Hepatocyte (in vitro differentiated cells): ENCODE measurements around the gene COG7.

ENCODE experiments used
- CTCF ChIP-seq: fragments of 200-600 bp; sonication (generic); IDR thresholded peaks from 2 replicates; pipeline ENCODE4 v1.5.1; 2016; ENCODE audit warnings: antibody characterized with exemption, mild to moderate bottlenecking; ENCODE audit not compliant: poor library complexity
- EZH2 ChIP-seq: fragments of 200-600 bp; sonication (generic); IDR thresholded peaks from 2 replicates; pipeline ENCODE4 v1.6.1; 2016; ENCODE audit warnings: antibody characterized with exemption, mild to moderate bottlenecking, borderline replicate concordance
- EZH2phosphoT487 ChIP-seq: fragments of 200-600 bp; sonication (generic); IDR thresholded peaks from one replicate; pipeline ENCODE4 v1.6.1; 2018; ENCODE audit warnings: antibody characterized with exemption, mild to moderate bottlenecking, low read depth, moderate library complexity; ENCODE audit not compliant: unreplicated experiment, severe bottlenecking

- TF ChIP-seq EZH2 = no peak
- TF ChIP-seq CTCF = no peak
- TF ChIP-seq EZH2phosphoT487 = no peak
Observed at GRCh38 chr16:23423496-23424049, 29.4 kb downstream of the COG7 start.
